Brain microvascular endothelial cell (primary cell): ENCODE results near the gene PCARE.
A peak's percentile ranks its signal among the peaks of the same experiment; 100 is the strongest.

ENCODE experiments used
- DNase-seq: peaks from one replicate; pipeline ENCODE4 v3.0.0-alpha.2; 2020
- H3K27ac ChIP-seq: fragments of 250-450 bp; sonication (Bioruptor Pico); 2 replicates; pipeline ENCODE4 v1.5.1; 2020; ENCODE audit warnings: mild to moderate bottlenecking, moderate library complexity
- H3K27me3 ChIP-seq: fragments of 250-450 bp; sonication (Bioruptor Pico); replicated peaks from 2 replicates; pipeline ENCODE4 v1.5.1; 2020; ENCODE audit warnings: mild to moderate bottlenecking
- H3K36me3 ChIP-seq: fragments of 250-450 bp; sonication (Bioruptor Pico); replicated peaks from 2 replicates; pipeline ENCODE4 v1.5.1; 2020; ENCODE audit warnings: mild to moderate bottlenecking
- H3K4me3 ChIP-seq: 2 replicates; pipeline ENCODE4 v1.5.1; 2011; ENCODE audit warnings: low read depth, mild to moderate bottlenecking, control low read depth, low read length, moderate library complexity
- CTCF ChIP-seq: IDR thresholded peaks from 2 replicates; pipeline ENCODE4 v1.5.1; 2011; ENCODE audit warnings: low read depth, mild to moderate bottlenecking, moderate library complexity, low read length, control low read depth, inconsistent platforms; ENCODE audit errors: missing control alignments
- in situ Hi-C: cut with HindIII; loops from 2 replicates; pipeline ENCODE4 v1.10.0; 2017; ENCODE audit warnings: low sequenced_read_pairs, low pct_ligation_motif_present

PCARE gene

GRCh38 chr2:29046321-29046720 lies 28.0 kb downstream of the PCARE start:
- H3K27ac ChIP-seq = no peak overlapping the region
- no peak for TF ChIP-seq CTCF
- H3K4me3 ChIP-seq = no peak overlapping the region
- DNase-seq = no peak
- in situ Hi-C loops = no loop called here
- no peaks in the 10 kb centered on the region for H3K36me3 ChIP-seq
- no peaks in the 10 kb centered on the region for H3K27me3 ChIP-seq

GRCh38 chr2:29044459-29044858 lies 29.9 kb downstream of the PCARE start:
- Histone ChIP-seq H3K27me3 (no peaks in the 10 kb centered on the region), H3K4me3 (no peak overlapping the region), H3K27ac (no peak overlapping the region), H3K36me3 (no peaks in the 10 kb centered on the region)
- no peak for DNase-seq
- TF ChIP-seq CTCF = no peak
- in situ Hi-C loops = no loop called here

GRCh38 chr2:29042561-29043075 lies 31.7 kb downstream of the PCARE start:
- no peaks in the 10 kb centered on the region for H3K36me3 ChIP-seq
- TF ChIP-seq CTCF = peak; percentile 7
- in situ Hi-C loops = no loop called here
- DNase-seq = peak; percentile 54
- no peak overlapping the region for H3K27ac ChIP-seq
- no peak overlapping the region for H3K4me3 ChIP-seq
- H3K27me3 ChIP-seq = no peaks in the 10 kb centered on the region

- no peak overlapping the region for H3K27ac ChIP-seq
- no peak overlapping the region for H3K4me3 ChIP-seq
- no peaks in the 10 kb centered on the region for H3K36me3 ChIP-seq
- TF ChIP-seq CTCF = no peak
- DNase-seq = no peak
- no peaks in the 10 kb centered on the region for H3K27me3 ChIP-seq
- in situ Hi-C loops = no loop called here
Observed at GRCh38 chr2:29041161-29041660, 33.1 kb downstream of the PCARE start.

GRCh38 chr2:29040552-29040951 lies 33.8 kb downstream of the PCARE start:
- H3K27ac ChIP-seq = no peak overlapping the region
- no peak for DNase-seq
- no peaks in the 10 kb centered on the region for H3K27me3 ChIP-seq
- no peak for TF ChIP-seq CTCF
- H3K36me3 ChIP-seq = no peaks in the 10 kb centered on the region
- in situ Hi-C loops = no loop called here
- H3K4me3 ChIP-seq = no peak overlapping the region
